Adipocyte (in vitro differentiated cells): ENCODE results near the gene PDE1A.

Experiments
- DNase-seq: peaks from one replicate; pipeline ENCODE4 v3.0.0-alpha.2; 2015; ENCODE audit warnings: low read depth
- H3K27me3 ChIP-seq: replicated peaks from 2 replicates; pipeline ENCODE4 v1.7.0; 2013; ENCODE audit warnings: mild to moderate bottlenecking, low read length, moderate library complexity; ENCODE audit not compliant: control insufficient read depth, insufficient read depth
- H3K36me3 ChIP-seq: 2 replicates; pipeline ENCODE4 v1.7.0; 2013; ENCODE audit warnings: low read length, mild to moderate bottlenecking, moderate library complexity; ENCODE audit not compliant: control insufficient read depth, insufficient read depth, severe bottlenecking
- H3K4me1 ChIP-seq: 2 replicates; pipeline ENCODE4 v1.7.0; 2013; ENCODE audit warnings: mild to moderate bottlenecking, low read length, moderate library complexity; ENCODE audit not compliant: control insufficient read depth, insufficient read depth
- H3K4me3 ChIP-seq: 2 replicates; pipeline ENCODE4 v1.7.0; 2013; ENCODE audit warnings: mild to moderate bottlenecking, low read length, moderate library complexity
- H3K9ac ChIP-seq: 2 replicates; pipeline ENCODE4 v1.7.0; 2013; ENCODE audit warnings: mild to moderate bottlenecking, low read length, moderate library complexity
- H3K9me3 ChIP-seq: 2 replicates; pipeline ENCODE4 v1.7.0; 2013; ENCODE audit warnings: mild to moderate bottlenecking, low read length, moderate library complexity; ENCODE audit not compliant: control insufficient read depth

PDE1A gene

DNA sequence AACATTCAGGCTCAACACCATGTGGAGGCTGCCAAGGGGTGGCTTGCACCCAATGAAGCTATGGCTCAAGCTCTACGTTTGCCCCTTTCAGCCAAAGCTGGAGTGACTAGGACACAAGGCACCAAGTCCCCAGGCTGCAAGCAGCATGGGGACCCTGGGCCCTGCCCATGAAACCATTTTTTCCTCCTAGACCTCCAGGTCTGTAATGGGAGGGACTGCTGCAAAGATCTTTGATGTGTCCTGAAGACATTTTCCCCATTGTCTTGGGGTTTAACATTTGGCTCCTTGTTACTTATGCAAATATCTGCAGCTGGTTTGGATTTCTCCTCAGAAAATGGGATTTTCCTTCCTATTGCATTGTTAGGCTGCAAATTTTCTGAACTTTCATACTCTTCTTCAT is 51.0 kb downstream of the PDE1A start:
- Histone ChIP-seq H3K9me3 (peaks cover 33% of the 10 kb centered on the region), H3K27me3 (no peaks in the 10 kb centered on the region), H3K4me1 (peaks cover 43% of the 10 kb centered on the region), H3K4me3 (no peak overlapping the region), H3K9ac (no peak overlapping the region), H3K36me3 (peaks cover 5% of the 10 kb centered on the region)
- no peak for DNase-seq

DNA sequence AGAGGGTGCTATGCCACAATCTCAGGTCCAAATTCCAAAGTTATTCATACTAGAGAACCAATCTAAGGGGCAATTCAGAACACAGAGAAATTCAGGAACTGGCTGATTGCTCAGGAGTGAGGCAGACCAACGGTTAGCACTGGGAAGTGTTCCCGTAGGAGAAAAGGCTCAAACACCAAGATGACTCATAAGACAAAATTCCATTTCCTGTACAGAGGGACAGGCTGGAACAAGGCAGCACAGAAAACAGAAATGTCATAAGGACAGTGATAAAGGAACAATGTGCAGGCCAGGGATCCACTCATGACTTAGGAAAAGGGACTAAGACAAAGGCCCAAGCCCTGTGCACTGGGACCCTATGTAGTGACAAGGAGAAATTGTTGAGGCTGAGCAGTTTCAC is 54.2 kb downstream of the PDE1A start:
- Histone ChIP-seq H3K27me3 (no peaks in the 10 kb centered on the region), H3K9me3 (peaks cover 33% of the 10 kb centered on the region), H3K9ac (peak overlapping the region; percentile 71), H3K4me3 (peak overlapping the region; percentile 43), H3K4me1 (peaks cover 54% of the 10 kb centered on the region), H3K36me3 (peaks cover 5% of the 10 kb centered on the region)
- DNase-seq, result peak; percentile 80

DNA sequence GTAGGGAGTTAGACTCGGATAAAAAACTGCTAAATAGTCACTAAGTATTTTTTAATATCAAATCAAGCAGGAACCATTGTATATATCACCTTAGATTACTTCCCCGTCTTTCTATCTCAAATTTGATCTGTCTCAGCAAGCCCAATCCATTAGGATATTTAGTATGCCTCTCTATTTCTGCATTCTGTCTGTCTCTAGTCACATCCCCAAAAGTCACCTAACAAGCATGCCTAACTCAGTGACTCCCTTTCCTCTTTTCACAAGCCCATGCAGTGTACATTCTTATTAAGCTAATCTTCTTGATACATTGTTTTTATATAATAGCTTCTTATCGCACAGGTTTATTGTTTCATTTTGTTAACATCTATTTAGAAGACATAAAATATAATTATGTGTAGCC is 57.8 kb downstream of the PDE1A start:
- Histone ChIP-seq H3K27me3 (no peaks in the 10 kb centered on the region), H3K9me3 (peaks cover 5% of the 10 kb centered on the region), H3K9ac (peak overlapping the region; percentile 1), H3K4me3 (no peak overlapping the region), H3K36me3 (no peaks in the 10 kb centered on the region), H3K4me1 (peaks cover 69% of the 10 kb centered on the region)
- DNase-seq, result no peak

DNA sequence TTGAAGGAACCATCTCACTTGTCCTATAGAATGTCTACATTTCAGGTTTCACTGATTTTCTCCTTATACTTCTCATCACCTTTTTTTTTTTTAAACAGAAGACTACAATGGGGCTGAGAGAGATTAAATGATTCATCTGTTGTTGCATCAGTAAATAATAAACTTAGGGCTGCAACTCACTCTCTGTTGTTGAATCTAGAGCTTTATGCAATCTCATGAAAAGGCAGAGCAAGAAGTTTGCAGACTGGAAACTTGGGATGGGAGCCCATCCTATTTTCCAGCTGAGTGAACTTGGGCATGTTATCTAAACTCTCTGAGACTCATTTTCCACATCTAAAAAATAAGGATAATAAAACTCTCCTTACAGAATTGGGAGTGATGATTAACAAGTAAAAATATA is 58.4 kb downstream of the PDE1A start:
- peaks cover 69% of the 10 kb centered on the region for H3K4me1 ChIP-seq
- H3K27me3 ChIP-seq, result no peaks in the 10 kb centered on the region
- H3K9me3 ChIP-seq, result peaks cover 1% of the 10 kb centered on the region
- H3K4me3 ChIP-seq, result no peak overlapping the region
- DNase-seq, result peak; percentile 43
- H3K36me3 ChIP-seq, result no peaks in the 10 kb centered on the region
- no peak overlapping the region for H3K9ac ChIP-seq

DNA sequence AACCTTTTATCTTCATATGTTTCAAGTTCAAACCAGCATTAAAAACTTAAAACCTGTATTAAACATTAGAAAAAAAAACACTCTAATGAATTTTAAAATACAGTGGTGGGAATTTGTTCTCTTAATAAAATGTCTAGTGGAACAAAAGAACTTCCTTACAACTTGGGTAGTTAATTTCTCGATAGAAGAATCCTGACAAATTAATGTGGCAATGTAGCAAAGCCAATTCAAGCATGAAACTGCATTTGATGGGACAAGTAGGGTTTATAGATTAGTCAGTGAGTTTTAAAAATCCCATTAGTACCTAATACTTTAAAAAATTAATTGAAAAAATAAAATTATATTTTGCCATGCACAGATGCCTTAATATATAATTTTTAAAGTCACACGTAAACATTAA is 59.4 kb downstream of the PDE1A start:
- no peaks in the 10 kb centered on the region for H3K9me3 ChIP-seq
- H3K9ac ChIP-seq, result no peak overlapping the region
- H3K27me3 ChIP-seq, result no peaks in the 10 kb centered on the region
- no peak for DNase-seq
- H3K4me3 ChIP-seq, result no peak overlapping the region
- no peaks in the 10 kb centered on the region for H3K36me3 ChIP-seq
- H3K4me1 ChIP-seq, result peaks cover 59% of the 10 kb centered on the region

DNA sequence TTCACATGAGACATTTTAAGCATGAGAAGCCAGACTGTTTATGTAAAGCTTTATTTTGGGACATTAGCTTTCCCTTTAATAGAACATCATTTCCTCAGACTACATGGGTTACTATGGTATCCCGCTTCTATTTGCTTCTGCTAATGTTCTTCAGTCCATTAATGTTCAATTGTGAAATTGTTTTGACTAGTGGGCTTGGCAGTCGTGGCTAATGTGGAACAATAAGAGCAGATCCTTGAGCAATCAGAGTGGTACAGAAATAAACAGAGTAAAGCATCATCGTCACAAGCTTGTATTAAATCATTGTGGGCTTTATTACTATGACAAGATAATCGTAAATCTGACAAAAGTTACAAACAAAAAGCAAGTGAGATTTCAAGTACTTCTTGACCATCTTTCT is 60.2 kb downstream of the PDE1A start:
- Histone ChIP-seq H3K9ac (peak overlapping the region; percentile 39), H3K36me3 (no peaks in the 10 kb centered on the region), H3K27me3 (no peaks in the 10 kb centered on the region), H3K4me1 (peaks cover 51% of the 10 kb centered on the region), H3K4me3 (peak overlapping the region; percentile 13), H3K9me3 (no peaks in the 10 kb centered on the region)
- DNase-seq, result no peak

DNA sequence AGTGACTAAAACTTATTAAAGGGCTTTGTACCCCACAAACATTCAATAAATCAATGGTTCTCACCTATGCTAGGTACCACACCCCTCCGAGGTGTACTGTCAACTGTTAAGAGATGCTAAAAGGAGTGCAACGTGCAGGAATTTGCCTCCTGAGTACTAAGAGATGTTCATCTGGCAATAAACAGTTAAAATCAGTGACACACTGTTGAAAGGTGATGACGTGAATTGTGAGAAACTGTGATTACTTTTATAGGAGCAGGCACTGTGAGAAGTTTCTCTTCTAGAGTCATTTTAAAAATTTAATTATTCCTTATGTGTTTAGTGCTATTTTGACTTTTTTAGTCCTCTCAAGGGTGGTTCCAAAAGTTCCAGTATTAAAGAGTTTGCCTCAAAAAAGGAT is 61.0 kb downstream of the PDE1A start:
- no peak for DNase-seq
- Histone ChIP-seq H3K36me3 (no peaks in the 10 kb centered on the region), H3K27me3 (no peaks in the 10 kb centered on the region), H3K9me3 (no peaks in the 10 kb centered on the region), H3K9ac (no peak overlapping the region), H3K4me3 (no peak overlapping the region), H3K4me1 (peaks cover 47% of the 10 kb centered on the region)

DNA sequence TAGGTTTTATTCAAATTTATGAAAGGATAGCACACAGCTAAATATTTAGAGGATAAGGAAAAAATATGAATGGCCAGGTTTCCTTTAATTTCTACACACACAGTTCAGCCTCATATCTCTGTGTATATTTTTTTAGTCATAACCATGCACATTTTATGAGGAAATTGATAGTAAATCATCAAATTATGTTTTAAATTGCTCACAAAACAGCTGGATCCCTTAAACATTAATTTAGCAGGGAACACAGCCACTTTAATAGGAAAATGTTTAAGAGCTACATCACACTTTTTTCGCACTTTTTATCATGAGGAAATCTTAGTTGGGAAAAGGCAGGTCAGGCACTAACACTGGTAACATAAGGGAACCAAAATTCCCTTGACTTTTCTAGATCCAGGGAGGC is 65.4 kb downstream of the PDE1A start:
- Histone ChIP-seq H3K36me3 (no peaks in the 10 kb centered on the region), H3K27me3 (no peaks in the 10 kb centered on the region), H3K4me3 (no peak overlapping the region), H3K9me3 (no peaks in the 10 kb centered on the region), H3K4me1 (peaks cover 34% of the 10 kb centered on the region), H3K9ac (no peak overlapping the region)
- no peak for DNase-seq

DNA sequence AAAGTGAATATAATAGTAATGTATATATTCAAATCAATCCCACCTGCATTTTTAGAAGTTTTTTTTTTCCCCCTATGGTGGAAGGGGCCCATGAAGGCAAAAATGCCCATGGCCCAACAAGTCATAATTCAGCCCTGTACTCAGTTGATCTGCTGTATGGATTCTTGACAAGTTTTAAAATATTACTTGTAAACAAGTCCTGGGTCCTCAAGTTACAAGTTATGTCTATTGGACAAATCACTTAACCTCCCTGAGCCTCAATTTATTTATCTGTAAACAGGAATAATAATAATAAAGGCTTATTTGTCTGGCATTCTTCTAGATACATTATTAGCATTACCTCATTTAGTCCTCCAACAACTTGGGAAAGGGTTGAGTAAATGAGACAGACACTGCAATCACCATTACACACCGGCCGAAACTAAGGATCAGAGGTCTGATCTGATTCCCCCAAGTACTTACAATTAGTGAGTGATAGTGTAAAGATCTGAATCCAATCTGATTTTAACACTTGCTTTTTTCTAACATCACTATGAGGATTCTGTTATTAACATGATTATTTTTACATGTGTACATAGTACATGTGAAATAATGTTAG is 66.1 kb downstream of the PDE1A start:
- H3K4me1 ChIP-seq, result peaks cover 30% of the 10 kb centered on the region
- H3K27me3 ChIP-seq, result no peaks in the 10 kb centered on the region
- no peak for DNase-seq
- H3K9me3 ChIP-seq, result no peaks in the 10 kb centered on the region
- H3K36me3 ChIP-seq, result no peaks in the 10 kb centered on the region
- peak overlapping the region; percentile 68 for H3K4me3 ChIP-seq
- H3K9ac ChIP-seq, result peak overlapping the region; percentile 73

DNA sequence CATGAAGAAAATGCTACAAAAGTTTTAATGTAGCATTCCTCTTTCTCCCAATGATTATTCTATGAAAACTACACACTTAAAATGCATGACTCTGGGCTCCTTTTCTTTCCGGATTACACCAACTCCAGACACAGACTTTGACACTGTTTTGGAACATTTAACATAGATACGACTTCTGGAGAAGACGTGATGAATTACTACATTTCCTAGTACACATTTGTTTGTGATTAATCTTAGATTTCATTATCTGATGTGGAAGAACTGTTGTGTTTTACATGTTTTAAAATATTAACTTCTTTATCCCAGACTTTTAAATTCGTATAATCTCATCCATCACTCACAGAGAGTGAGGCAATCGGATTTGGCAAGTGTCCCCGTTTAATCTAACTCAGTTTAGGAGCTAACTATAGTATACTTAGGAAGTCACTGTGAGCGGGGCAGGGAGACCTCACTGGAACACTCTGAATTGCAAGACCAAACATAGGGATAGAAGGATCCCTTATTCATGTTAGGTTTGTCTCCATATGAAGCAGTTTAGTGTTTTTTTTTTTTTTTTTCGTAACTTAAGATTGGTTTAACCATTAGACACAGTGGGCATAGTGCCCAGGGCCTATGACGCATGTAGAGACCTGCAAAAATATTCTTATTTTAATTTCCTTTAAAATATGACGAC is 66.7 kb downstream of the PDE1A start:
- Histone ChIP-seq H3K4me3 (peak overlapping the region; percentile 68), H3K9me3 (no peaks in the 10 kb centered on the region), H3K36me3 (no peaks in the 10 kb centered on the region), H3K4me1 (peaks cover 32% of the 10 kb centered on the region), H3K9ac (peak overlapping the region; percentile 73), H3K27me3 (no peaks in the 10 kb centered on the region)
- DNase-seq, result peak; percentile 45

DNA sequence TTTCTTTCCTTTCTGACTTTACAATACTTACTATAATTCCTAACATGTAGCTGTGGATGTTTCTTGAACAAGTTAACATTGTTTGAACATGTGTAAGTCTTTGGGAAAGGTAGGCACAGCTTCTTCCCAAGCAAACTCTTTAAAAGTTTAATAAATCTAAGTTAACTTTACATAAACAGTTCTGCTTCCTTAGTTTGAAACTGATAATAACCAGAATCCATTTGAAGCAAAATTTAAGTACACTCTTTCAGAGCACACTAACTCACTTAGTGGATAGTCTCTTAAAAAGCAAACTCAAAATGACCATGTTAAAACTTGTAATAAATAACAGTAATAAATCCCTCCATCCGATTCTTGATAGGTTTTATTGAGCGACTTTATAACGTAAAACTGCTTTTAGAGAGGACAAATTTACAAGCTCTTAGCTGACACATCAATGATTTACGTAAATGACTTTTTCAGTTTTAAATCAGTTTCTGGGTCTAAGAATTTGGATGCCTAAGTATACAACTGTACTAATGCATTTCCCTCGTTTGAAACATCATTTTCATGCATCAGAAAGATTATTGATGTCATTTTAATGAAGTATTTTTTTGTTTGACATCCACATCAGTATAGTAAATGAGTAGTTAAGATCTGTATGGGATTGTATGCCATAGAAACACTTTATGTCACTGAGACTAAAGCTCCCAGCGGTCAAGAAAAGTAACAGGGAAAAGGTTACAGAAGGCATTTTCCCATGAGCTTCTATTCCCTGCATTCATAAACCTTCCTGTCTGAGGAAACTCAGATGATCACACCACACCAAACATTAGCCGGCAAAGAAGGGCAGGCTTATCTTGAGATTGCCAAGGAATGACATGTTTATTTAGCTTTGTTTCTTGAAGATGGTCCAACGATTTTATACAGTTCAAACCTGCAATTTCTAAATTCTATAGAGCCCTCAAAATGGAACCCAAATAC is 67.5 kb downstream of the PDE1A start:
- Histone ChIP-seq H3K4me1 (peaks cover 32% of the 10 kb centered on the region), H3K9me3 (no peaks in the 10 kb centered on the region), H3K9ac (peak overlapping the region; percentile 73), H3K36me3 (no peaks in the 10 kb centered on the region), H3K4me3 (peak overlapping the region; percentile 68), H3K27me3 (no peaks in the 10 kb centered on the region)
- DNase-seq, result no peak
